RWPE2 (cell line): ENCODE data around the gene FTHL17.

Experiments
- ATAC-seq: fragments of 200-7000 bp; cut with Tn5 transposase; 3 replicates; pipeline ENCODE4 v1.9.1; 2021; ENCODE audit warnings: low read depth
- DNase-seq: peaks from one replicate; pipeline ENCODE4 v3.0.0-alpha.2; 2020; ENCODE audit warnings: low spot score
- H3K27ac ChIP-seq: fragments of 450-650 bp; 2 replicates; pipeline ENCODE4 v1.5.1; 2017; ENCODE audit warnings: mild to moderate bottlenecking; ENCODE audit not compliant: poor library complexity, severe bottlenecking
- H3K27me3 ChIP-seq: fragments of 250-450 bp; sonication (Bioruptor Pico); 2 replicates; pipeline ENCODE4 v1.5.1; 2021; ENCODE audit warnings: mild to moderate bottlenecking, moderate library complexity; ENCODE audit not compliant: insufficient read depth, poor library complexity, severe bottlenecking
- H3K36me3 ChIP-seq: fragments of 250-450 bp; sonication (Bioruptor Pico); 2 replicates; pipeline ENCODE4 v1.5.1; 2020; ENCODE audit warnings: low read depth, mild to moderate bottlenecking, moderate library complexity
- H3K4me1 ChIP-seq: fragments of 250-450 bp; sonication (Bioruptor Pico); 2 replicates; pipeline ENCODE4 v1.5.1; 2021; ENCODE audit warnings: mild to moderate bottlenecking, moderate library complexity; ENCODE audit not compliant: insufficient read depth, poor library complexity, severe bottlenecking
- H3K4me3 ChIP-seq: fragments of 250-450 bp; sonication (Bioruptor Pico); 2 replicates; pipeline ENCODE4 v1.5.1; 2021; ENCODE audit warnings: mild to moderate bottlenecking, moderate library complexity; ENCODE audit not compliant: severe bottlenecking
- H3K9me3 ChIP-seq: fragments of 250-450 bp; sonication (Bioruptor Pico); 2 replicates; pipeline ENCODE4 v1.5.1; 2021; ENCODE audit warnings: mild to moderate bottlenecking, moderate library complexity; ENCODE audit not compliant: severe bottlenecking
- TF ChIP-seq, protein P1 (sequence below): fragments of 450-650 bp; IDR thresholded peaks from one replicate; pipeline ENCODE4 v1.5.1; 2017; ENCODE audit warnings: mild to moderate bottlenecking, moderate library complexity; ENCODE audit not compliant: poor library complexity, severe bottlenecking

Gene FTHL17

DNA sequence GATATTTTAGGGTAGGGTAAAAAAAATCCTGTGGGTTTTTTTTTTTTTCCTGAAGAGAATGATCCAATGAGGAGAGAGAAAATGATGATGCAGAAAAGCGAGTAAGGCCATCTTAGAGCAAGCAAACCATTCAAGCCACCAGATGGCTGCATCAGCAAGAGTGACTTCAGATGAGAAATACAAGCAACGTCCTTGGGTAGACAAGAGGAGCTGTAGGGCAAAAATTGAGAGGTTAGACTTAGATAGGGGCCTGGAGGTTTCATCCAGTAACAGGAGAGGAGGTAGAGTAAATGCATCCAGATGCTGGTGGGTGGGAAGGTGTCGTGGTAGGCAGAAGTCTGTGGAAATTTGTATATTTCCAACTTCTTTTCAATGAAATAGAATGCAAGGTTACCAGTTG is 14.6 kb downstream of the FTHL17 start:
- no peak overlapping the region for H3K27ac ChIP-seq
- no peak for ATAC-seq

DNA sequence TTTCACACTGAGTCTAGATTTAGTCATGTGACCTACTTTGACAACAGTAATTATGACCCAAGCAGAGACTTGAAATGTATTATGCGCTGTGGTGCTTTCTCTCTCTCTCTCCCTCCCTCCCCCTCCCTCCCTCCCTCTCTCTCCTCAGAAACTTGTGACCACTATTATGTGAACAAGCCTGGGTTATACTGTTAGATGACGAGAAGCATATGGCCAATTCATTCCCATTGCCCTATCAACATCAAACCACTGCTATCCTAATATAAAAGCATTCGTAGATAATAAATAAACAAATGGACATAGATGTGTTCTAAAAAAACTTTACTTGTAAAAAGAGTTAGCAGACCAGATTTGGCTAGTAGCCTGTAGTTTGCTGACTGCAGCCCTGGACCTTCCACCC is 18.2 kb downstream of the FTHL17 start:
- H3K9me3 ChIP-seq: no peaks in the 10 kb centered on the region
- no peaks in the 10 kb centered on the region for H3K36me3 ChIP-seq
- no peaks in the 10 kb centered on the region for H3K4me1 ChIP-seq
- no peaks in the 10 kb centered on the region for H3K27me3 ChIP-seq
- no peak for DNase-seq
- no peak overlapping the region for H3K27ac ChIP-seq
- no peak for ATAC-seq
- TF ChIP-seq, protein P1, sequence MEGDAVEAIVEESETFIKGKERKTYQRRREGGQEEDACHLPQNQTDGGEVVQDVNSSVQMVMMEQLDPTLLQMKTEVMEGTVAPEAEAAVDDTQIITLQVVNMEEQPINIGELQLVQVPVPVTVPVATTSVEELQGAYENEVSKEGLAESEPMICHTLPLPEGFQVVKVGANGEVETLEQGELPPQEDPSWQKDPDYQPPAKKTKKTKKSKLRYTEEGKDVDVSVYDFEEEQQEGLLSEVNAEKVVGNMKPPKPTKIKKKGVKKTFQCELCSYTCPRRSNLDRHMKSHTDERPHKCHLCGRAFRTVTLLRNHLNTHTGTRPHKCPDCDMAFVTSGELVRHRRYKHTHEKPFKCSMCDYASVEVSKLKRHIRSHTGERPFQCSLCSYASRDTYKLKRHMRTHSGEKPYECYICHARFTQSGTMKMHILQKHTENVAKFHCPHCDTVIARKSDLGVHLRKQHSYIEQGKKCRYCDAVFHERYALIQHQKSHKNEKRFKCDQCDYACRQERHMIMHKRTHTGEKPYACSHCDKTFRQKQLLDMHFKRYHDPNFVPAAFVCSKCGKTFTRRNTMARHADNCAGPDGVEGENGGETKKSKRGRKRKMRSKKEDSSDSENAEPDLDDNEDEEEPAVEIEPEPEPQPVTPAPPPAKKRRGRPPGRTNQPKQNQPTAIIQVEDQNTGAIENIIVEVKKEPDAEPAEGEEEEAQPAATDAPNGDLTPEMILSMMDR: no peak
- no peak overlapping the region for H3K4me3 ChIP-seq

More for the DNA sequence above, 14.6 kb downstream of the FTHL17 start:
- Histone ChIP-seq H3K4me1 (no peaks in the 10 kb centered on the region), H3K27me3 (no peaks in the 10 kb centered on the region), H3K4me3 (no peak overlapping the region), H3K9me3 (no peaks in the 10 kb centered on the region), H3K36me3 (no peaks in the 10 kb centered on the region)
- no peak for DNase-seq
- TF ChIP-seq, protein P1: no peak

- Histone ChIP-seq H3K9me3 (no peaks in the 10 kb centered on the region), H3K36me3 (no peaks in the 10 kb centered on the region), H3K27me3 (no peaks in the 10 kb centered on the region), H3K4me1 (no peaks in the 10 kb centered on the region), H3K27ac (no peak overlapping the region), H3K4me3 (no peak overlapping the region)
- no peak for DNase-seq
- ATAC-seq: no peak
- TF ChIP-seq, protein P1: no peak
Observed at GRCh38 chrX:31039327-31039711, 32.5 kb downstream of the FTHL17 start.

DNA sequence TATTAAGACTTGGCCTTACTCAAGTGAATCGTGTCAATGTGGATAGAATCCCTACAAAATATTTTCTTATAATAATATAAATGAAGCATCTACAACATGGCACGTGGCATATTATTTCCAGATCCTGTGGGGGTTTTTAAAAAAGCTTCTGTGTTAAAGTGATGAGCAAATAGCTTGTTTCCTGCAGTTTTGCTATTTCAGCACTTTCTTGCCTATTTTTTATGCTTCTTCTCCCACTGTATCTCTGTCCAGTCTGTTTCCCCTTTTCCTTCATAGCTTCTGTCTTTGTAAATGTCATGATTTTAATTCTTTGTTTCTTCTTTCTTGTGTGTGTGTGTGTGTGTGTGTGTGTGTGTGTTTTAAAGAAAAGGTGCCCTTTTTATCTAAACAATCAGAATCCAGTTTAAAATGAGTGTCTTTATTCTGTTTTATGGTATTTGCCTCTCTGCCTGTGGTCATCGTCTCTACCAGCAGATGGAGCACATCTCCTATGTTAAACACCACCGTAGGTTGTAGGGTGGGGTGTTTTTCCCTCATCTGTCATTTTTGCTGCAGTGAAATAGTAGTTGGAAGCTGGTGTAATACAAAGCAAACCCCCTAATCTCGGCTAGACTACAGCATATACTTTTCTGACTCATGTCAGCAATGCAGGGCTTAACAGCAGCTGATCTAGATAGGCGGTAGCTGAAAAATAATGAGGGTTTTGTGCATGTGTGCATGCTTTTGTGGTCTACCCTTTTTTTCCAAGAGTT is 33.1 kb downstream of the FTHL17 start:
- ATAC-seq: peak; percentile 56; the same call in 2 of the 3 replicates

More for the DNA sequence above, 33.1 kb downstream of the FTHL17 start:
- no peak for DNase-seq
- Histone ChIP-seq H3K27me3 (no peaks in the 10 kb centered on the region), H3K4me3 (no peak overlapping the region), H3K27ac (no peak overlapping the region), H3K36me3 (no peaks in the 10 kb centered on the region), H3K4me1 (no peaks in the 10 kb centered on the region), H3K9me3 (no peaks in the 10 kb centered on the region)
- TF ChIP-seq, protein P1: peak; percentile 61
